GM19240 (cell line): Measurements from ENCODE around the gene RBM38.

Experiments
- DNase-seq: peaks from one replicate; pipeline ENCODE4 v3.0.0; 2011; ENCODE audit warnings: low spot score; ENCODE audit not compliant: insufficient read length

Gene RBM38

DNA sequence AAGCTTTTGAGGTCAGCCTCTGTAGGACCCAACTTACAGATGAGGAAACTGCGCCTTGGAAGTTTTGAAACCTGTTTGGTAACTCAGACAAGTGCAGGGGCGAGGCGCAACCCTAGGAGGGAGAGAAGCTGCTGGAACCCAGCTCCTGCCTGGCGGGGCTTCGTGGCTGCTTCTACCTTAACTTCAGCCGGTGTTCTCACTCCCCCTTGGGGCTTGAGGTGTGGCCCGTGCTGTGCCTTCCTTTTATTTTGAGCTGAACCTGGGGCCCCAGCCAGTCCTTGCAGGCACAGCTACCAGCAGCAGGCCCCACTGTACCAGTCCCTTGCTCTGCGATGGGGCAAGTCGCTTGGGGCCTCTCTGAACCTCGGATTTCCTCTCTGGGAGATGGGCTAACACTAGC, 12.0 kb downstream of the RBM38 start:
- DNase-seq: no peak

DNA sequence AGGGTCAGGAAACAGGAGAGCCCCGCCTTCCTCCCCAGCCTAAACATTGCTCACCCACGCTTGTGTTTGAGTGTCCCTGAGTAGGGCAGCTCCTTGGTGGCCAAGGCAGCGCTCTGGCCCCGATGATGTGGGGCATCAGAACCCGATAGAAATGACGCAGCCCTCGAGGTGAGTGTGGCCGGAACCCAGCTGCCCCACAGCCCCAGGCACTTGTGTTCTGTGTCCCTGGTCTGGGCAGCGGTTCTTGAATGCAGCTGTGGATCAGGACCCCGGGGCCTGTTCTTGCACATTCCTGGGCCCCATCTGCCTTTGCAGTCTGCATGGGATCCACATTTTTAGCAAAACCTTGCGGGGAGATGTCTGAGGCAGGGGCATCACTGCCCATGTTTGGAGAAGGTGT, 12.8 kb downstream of the RBM38 start:
- DNase-seq: no peak

DNA sequence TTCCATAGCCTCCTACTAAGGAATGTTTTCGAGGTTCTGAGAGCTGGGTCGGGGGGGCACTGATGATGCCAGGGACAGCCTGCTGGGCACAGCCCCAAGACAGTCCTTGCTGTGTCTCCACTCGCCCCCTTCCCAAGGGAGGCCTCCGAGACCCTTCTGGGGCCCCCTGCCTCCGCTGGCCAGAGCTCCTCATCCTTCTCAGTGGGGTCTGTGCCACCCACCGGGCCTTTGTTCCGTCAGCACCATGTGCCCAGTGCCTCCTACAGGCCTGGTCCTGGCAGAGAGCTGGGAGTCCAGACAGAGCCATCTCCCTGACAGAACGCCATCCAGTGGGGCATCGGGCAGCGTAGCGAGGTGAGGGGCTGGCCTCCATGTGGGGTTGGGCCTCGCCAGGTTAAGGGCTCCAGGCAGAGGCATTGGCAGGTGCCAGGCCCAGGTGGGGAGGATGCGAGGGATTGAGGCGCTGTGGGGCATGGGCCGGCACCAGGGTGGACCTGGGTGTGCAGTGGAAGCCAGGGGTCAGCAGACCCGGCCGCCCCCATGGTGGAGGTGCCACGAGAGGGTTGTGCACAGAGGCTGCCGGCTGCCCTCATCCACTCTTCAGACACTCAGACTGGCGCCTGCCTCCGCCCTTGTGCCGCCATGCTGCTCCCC, 13.3 kb downstream of the RBM38 start:
- no peak for DNase-seq

DNA sequence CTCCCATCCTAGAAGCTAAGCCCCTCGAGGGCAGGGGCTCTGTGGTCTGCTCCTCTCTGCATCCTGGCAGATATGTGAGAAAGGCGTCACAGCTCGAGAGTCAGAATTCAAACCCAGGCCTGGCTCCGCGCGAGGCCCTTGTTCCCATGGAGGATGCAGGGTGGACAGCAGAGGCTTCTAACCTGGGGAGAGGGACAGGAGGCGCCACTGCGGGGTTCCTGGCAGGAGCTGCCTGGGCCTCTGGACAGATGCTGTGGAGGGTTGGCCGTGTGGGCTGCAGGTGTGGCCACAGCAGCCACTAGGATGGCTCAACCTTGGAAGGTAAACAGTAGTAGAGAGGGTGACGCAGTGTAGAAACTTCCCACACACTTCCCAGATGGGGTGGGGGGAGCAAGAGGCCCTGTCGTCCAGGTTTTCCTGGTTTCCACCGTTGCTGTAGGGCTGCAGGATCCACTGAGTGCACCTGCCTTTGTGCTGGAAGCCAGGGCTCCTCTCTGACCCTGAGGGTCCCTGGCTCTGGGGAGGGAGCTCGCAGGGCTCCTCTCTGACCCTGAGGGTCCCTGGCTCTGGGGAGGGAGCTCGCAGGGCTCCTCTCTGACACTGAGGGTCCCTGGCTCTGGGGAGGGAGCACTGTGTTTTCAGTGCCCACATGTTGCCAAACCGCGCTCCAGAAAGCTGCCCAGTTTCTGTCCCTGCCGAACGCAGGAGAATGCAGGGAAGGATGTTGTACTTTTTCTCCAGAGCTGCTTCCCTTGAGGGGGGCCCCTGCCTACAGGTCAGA, 14.2 kb downstream of the RBM38 start:
- no peak for DNase-seq

DNA sequence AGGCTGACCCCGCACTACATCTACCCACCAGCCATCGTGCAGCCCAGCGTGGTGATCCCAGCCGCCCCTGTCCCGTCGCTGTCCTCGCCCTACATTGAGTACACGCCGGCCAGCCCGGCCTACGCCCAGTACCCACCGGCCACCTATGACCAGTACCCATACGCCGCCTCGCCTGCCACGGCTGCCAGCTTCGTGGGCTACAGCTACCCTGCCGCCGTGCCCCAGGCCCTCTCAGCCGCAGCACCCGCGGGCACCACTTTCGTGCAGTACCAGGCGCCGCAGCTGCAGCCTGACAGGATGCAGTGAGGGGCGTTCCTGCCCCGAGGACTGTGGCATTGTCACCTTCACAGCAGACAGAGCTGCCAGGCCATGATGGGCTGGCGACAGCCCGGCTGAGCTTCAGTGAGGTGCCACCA, 16.4 kb downstream of the RBM38 start:
- no peak for DNase-seq

DNA sequence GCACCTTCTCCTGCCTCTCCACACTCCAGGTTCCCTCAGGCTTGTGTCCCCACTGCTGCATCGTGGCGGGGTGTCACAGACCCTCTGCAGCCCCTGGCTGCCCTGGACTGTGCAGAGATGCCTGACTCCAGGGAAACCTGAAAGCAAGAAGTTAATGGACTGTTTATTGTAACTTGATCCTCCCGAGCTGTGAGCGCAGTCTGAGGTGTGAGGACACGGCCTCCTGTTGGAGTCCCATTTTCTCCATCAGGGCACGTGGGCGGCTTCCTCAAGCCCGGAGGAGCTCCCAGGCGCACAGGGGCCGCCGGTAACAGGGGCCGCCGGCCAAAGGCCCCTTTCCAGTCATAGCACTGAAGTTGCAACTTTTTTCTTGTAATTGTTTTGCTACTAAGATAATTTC, 16.9 kb downstream of the RBM38 start:
- no peak for DNase-seq

DNA sequence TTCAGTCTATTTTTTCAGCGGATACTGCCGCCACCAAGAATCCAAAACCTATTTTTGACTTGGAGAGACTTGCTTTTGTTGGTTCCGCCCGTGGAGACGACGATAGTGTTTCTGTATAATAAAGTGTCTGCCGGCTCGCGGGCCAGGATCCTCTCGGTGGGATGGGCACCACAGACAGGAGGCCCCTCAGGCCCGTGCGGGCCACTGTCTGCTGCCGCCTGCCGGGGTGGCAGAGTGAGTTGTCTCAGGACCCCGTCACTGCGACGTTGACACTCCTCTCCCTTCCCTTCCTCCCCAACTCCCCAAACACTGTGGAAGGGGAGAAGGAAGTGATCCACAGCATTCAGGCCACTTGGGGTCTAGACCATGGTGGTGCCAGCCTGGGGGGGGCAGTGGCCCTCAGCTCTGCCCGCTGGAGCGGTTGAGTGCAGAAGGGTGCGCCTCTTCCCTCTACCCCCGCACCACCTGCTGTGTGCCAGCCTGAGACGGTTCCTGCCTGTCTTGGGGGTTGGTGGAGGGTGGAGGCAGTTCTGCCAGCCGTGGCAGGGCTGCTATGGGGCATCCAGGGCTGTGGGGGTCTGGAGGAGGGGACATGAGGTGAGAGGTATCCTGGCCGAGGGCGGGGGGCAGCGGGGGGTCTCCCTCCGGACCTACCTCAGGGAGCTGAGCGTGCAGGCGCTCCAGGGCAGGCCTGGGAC, 17.5 kb downstream of the RBM38 start:
- DNase-seq: no peak

DNA sequence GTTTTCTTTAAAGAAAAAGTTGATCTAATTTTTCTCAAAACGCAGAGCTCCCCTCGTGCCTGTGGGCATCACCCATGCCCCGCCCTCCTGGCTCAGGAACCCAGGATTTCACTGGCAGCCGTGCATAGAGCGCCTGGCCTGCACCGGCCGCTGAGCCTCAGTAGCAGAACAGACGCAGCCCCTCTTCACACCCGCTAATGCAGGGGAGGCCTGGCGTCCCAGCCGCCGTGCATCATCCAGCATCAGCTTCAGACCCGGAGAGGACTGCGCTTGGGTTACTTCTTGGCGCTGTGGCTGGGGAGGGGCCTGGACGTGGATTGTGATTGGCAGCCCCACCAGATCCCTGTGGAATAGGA, 18.1 kb downstream of the RBM38 start:
- no peak for DNase-seq

DNA sequence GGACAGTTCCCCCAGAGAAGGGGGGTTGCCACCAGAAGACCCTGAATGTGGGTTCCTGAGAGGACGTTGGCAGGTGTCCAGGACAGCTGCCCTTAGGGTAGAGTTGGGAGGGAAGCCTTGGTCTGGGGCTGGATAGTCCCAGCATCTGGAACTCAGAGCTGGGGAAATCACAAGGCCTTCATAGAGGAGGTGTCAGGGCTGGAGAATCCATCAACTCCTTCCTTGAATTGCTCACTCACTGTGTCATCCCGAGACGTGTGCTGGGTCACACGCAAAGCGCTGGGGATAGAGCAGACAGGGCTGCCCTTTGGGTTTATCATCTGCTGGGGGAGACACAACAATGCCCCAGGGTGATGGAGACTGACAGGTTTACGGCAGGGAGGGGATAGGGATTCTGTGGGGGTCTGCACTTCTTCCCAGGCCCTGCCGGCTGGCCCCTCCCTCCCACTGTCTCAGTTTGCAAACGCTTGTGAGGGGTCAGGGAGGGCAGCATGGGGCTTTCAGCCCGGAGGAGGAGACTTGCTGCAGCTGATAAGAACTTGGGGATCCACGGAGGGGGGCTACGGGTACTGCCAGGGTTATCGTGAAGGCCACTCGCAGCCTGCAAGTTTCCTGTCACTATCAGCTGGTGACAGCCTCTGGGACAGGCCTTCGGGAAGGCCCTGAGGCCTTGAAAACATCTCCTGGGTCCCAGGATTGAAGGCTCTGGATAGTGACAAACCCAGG, 18.6 kb downstream of the RBM38 start:
- DNase-seq: no peak

DNA sequence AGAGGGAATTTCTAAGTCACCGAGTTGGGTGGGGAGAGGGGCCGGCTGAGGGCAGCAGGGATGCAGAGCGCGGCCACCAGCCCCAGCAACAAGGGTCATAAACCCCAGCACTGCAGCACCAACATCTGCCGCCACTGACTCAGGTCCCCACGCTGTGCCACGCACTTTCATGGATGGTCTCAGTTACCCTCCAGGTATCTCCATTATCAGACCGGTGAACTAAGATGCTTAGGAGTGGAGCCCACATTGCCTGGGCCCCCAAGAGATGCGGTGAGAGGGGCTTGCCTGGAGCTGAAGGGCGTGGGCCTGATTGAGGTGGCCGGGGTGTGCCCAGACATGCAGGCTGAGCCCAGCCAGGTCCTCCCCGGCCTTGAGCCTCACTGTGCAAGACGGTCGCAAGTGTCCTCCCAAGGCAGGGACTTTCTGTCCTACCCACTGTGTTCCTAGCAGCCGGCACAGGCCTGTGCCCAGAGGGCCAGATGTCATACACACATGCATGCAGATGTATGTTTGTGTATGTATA, 19.3 kb downstream of the RBM38 start:
- no peak for DNase-seq

DNA sequence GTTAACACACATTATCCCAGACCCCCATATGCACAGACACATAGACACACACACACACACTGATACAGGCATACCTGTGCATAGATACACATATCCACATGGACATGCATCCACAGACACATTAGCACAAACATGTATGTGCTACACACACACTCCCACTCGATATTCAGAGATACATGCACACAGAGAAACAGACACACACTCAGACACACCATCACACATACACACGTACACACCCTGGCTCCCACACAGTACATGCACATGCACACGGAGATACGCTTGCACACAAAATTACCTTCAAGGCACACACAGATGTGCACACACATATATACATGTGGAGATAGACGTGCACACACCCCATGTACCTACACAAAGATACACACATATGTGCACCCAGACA, 19.7 kb downstream of the RBM38 start:
- DNase-seq: no peak

DNA sequence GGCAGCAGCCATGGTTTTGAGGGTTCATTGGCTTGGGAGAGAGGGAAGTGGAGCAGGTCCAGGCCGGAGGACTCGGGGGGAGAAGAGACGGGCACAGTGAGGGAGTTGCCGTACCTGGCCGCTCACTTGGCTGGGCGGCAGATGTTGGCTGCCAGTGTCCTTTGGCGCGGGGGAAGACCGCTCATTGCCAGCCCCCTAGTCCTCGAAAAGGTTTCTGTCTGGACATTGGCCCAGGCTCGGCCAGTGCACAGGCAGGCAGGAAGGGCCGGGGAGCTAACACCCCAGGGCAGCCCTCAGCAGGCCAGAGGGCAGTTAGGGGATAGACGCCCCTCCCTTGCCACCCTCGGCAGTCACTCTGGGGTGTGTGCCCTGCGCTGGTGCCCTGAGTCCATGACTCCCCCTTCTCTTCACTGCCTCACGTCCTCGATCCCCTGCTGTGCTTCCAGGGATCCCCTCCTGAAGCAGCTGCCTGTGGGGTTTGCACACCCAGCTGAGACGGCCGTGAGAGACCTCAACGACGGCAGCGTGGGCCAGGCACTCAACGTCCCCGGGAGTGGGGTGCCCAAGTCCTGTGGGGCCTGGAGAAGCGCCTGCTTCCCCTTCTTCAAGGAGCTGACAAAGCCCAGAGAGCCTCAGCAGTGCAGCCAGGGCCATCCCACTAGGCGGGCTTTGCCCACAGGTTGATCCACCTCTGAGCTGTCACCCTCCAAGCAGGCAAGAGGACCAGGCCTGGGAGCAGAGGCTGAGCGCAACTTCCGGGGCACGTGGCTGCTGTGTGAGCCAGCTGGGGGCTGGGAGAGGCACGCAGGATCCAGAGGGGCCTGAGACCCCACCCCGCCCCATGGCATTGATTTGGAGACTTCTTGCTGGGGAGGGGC, 20.4 kb downstream of the RBM38 start:
- DNase-seq: no peak

DNA sequence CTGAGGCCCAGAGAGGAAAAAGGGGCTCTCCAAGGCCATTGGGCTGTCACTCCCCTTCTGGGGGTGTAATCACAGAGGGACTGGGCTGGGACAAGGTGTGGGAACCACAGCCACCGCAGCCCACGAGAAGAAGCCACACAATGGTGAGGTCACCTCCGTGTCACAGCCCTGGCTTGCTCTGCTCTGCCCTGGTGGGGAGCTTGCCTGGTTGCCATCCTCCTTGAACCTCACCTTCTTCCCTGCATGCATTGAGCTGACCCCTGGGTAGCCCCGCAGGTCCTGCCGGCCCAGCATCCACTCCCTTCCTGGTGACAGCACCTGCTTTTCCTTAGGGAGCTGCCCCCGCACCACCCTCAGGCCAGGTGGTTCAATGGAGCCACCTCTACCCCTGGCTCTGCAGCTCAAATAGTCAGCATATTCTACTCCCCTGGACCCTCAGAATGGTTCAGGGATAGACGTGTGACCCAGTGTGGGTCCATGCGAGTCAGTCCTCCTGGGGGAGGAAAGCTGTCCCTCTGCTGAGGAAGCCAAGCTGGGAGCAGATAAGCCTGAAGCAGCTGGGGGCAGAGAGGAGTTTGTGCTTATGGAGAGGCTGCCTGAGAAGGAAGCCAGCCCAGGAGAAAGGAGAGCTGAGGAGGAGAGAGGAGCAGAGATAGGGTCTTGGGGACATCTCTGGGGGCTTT, 21.3 kb downstream of the RBM38 start:
- DNase-seq: no peak

DNA sequence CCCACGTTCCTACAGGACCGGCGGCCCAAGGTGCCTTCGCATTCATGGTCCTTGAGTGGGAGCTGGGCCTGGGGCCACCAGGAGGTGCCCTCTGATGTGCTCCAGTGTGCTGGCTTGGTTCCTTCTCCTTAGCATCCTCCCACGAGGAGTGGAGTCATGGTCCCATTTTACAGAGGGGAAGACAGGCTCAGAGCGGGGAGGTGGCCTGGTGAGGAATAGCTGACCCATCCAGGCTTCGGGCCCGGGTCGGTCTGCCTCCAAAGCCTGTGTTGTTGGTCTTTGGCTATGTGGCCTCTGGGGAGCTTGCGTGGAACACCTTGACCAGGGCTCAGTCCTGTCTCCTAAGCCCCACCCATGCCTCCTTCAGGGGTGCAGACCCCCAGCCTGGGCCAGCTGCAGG, 22.8 kb downstream of the RBM38 start:
- DNase-seq: no peak

DNA sequence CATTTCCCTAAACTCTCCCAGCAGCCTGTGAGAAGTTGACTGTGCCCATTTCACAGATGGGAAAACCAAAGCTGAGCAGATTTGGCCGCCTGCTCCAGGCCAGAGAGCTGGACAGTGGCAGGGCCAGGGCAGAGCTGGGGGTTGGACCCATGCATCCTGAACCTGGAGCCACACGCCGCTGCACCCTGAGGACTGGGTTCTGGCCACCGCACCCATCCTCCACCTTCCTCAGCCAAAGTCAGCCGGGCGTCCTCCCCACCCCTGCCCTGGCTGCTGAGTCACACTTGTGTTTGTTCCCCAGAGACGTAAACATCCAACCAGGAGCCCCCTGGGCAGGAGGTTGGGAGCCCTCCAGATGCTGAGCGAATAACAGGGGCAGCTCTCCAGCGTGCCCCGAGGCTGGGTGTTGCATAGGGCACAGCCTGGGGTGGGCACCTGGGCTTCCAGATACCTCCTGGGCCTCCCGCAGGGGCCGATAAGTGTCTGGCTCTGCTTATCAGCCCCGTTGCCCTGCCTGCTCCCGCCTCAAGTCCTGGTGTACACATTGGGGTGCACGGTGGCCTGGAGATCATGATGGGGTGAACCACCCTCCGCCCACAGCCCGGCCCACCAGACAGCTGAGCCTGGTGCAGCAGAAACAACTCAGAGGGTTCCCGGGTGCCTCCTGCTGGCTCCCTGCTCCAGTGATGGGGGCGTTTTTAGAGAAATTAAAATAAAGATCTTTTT, 23.8 kb downstream of the RBM38 start:
- DNase-seq: no peak

DNA sequence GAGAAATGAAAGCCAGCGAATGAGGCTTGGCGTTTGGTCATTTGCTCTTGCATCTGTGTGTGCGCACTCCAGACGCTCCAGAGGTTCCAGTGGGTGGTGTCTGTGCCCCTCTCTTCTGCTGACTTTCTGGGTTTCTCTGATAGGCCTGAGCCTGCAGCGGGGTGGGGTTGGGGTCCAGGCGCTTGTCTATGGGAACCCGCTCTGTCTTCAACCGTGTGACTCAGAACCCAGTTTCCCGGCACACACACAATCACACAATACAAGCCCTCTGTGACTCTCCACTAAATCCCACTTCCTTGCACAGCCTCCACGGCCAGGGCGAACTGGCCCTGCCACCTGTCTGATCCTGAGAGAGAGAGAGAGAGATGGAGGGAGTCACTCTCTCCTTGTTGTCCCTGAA, 24.6 kb downstream of the RBM38 start:
- no peak for DNase-seq

DNA sequence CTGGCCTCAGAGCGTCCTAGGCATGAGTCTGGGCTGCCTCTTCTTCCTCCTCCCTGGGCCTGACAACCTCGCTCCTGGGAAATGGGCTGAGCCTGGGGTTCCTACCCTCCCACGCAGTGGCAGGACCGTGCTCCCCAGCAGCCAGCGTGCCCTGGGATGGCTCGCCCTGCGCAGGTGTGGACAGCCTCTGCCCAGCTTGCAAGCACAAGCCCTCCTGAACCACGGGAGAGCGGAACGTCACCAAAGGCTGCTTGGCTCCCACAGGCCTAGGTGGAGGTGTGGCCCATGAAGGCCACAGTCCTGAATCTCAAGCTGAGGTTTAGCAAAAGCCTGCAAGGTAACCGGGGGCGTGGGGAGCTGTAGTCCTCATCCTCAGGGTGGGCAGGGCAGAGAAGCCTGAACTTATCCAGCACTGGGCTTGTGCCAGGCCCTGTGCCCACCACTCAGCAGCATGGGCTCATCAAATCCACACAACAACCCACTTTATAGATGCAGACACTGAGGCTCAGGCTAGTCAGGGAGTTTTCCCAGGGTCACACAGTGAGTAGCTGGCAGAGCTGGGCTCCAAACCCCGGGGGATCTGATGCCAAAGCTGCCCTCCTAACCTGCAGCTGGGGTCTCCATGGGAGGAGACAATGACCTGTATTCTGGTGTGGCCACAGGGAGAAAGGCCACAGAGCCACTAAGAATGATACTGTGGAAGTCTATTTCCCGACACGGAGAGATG, 25.3 kb downstream of the RBM38 start:
- DNase-seq: no peak

DNA sequence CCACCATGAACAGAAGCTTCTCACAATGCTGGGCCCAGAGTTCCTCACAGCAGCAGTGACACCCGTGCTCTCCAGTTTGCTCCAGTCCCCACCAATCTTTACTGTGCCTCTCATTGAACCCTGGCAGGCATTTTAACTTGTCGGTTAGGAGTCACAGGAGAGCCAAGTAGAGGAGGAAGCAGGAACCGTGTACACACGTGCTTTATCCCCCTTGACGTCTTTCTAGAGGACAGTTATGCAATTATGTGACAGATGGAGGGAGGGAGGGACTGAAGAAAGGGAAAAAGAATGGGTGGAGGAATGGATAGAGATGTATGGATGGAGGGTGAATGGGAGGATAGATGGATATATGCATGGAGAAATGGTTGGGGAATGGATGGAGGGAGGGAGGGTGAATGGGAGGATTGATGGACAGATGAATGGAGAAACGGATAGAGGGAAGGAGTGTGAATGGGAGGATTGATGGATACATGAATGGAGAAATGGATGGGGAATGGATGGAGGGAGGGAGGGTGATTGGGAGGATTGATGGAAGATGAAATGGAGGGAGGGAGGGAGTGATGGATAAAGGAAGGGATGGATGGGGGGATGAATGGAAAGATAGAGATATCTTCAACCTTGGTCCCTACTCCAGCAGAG, 26.0 kb downstream of the RBM38 start:
- DNase-seq: no peak
